Inferior parietal cortex (tissue), 1 donor: Measurements from ENCODE around the gene AUTS2.

Experiments used
- DNase-seq: peaks from one replicate; pipeline ENCODE4 v3.0.0-alpha.2; 2016; ENCODE audit errors: extremely low spot score

The AUTS2 gene

GRCh38 chr7:69622960-69623359 lies 24.7 kb downstream of the AUTS2 start:
- no peak for DNase-seq

- no peak for DNase-seq
These were observed 26.4 kb downstream of the AUTS2 start for GRCh38 chr7:69624435-69625230.

- no peak for DNase-seq
These were observed 27.0 kb downstream of the AUTS2 start for GRCh38 chr7:69625238-69625637.

GRCh38 chr7:69625798-69626197 lies 27.5 kb downstream of the AUTS2 start:
- DNase-seq = no peak

- DNase-seq = no peak
These were observed 32.0 kb downstream of the AUTS2 start for GRCh38 chr7:69630292-69630691.

GRCh38 chr7:69631131-69631530 lies 32.9 kb downstream of the AUTS2 start:
- no peak for DNase-seq

- no peak for DNase-seq
These were observed 34.0 kb downstream of the AUTS2 start for GRCh38 chr7:69632280-69632679.

GRCh38 chr7:69633122-69633831 lies 35.0 kb downstream of the AUTS2 start:
- DNase-seq = no peak

GRCh38 chr7:69635555-69636185 lies 37.4 kb downstream of the AUTS2 start:
- DNase-seq = peak; percentile 42

GRCh38 chr7:69638674-69639073 lies 40.4 kb downstream of the AUTS2 start:
- DNase-seq = no peak

- DNase-seq = no peak
These were observed 41.9 kb downstream of the AUTS2 start for GRCh38 chr7:69640216-69640615.

GRCh38 chr7:69640925-69641594 lies 42.8 kb downstream of the AUTS2 start:
- DNase-seq = no peak

GRCh38 chr7:69643265-69643664 lies 45.0 kb downstream of the AUTS2 start:
- DNase-seq = no peak

GRCh38 chr7:69643708-69644445 lies 45.6 kb downstream of the AUTS2 start:
- DNase-seq = no peak

- no peak for DNase-seq
These were observed 47.4 kb downstream of the AUTS2 start for GRCh38 chr7:69645683-69646082.

GRCh38 chr7:69651101-69651590 lies 52.9 kb downstream of the AUTS2 start:
- DNase-seq = no peak

GRCh38 chr7:69652947-69653701 lies 54.8 kb downstream of the AUTS2 start:
- DNase-seq = no peak

- DNase-seq = no peak
These were observed 55.5 kb downstream of the AUTS2 start for GRCh38 chr7:69653806-69654205.

- no peak for DNase-seq
These were observed 56.1 kb downstream of the AUTS2 start for GRCh38 chr7:69654381-69654780.

- no peak for DNase-seq
These were observed 56.8 kb downstream of the AUTS2 start for GRCh38 chr7:69654849-69655707.
